A673 (cell line): ENCODE data around the gene NPB. TPM values are rescaled to one million over a fixed set of nuclear protein-coding genes. Genes with fewer than 3 reads are reported as not detected.

Source experiments
- BruUV-seq: library from RNA; stranded (reverse); fragments of 400-500 nt; replicated peaks from 2 replicates; lab custom pipeline; 2021; lab: Mats Ljungman, UMichigan
- CTCF ChIA-PET: fragments of 300-600 bp; sonication (Branson Sonifier 250); formaldehyde crosslinking; loops from one replicate; lab custom pipeline; 2022; ENCODE audit warnings: antibody characterized with exemption; lab: Charles Lee
- POLR2A ChIA-PET: fragments of 300-600 bp; sonication (Branson Sonifier 250); formaldehyde crosslinking; loops from one replicate; lab custom pipeline; 2022; ENCODE audit warnings: antibody characterized with exemption; ENCODE audit not compliant: low non-redundant PET; lab: Charles Lee
- DNase-seq: peaks from one replicate; pipeline ENCODE4 v3.0.0-alpha.2; 2015; ENCODE audit warnings: low spot score
- H3K27ac ChIP-seq: fragments of 200-600 bp; sonication (generic); 2 replicates; pipeline ENCODE4 v1.5.1; 2016; ENCODE audit warnings: mixed run types, low read depth, mild to moderate bottlenecking, mixed read lengths, antibody characterized with exemption, low read length; ENCODE audit not compliant: poor library complexity, severe bottlenecking
- H3K27me3 ChIP-seq: fragments of 200-600 bp; sonication (generic); replicated peaks from 2 replicates; pipeline ENCODE4 v1.6.1; 2017; ENCODE audit warnings: mixed run types, low read depth, mild to moderate bottlenecking, mixed read lengths, antibody characterized with exemption, low read length; ENCODE audit not compliant: insufficient read depth, poor library complexity
- H3K36me3 ChIP-seq: fragments of 200-600 bp; sonication (generic); 2 replicates; pipeline ENCODE4 v1.6.1; 2016; ENCODE audit warnings: mixed run types, mild to moderate bottlenecking, mixed read lengths, antibody characterized with exemption, low read length; ENCODE audit not compliant: insufficient read depth, poor library complexity, severe bottlenecking
- H3K4me1 ChIP-seq: fragments of 200-600 bp; sonication (generic); 2 replicates; pipeline ENCODE4 v1.6.1; 2017; ENCODE audit warnings: mixed run types, mild to moderate bottlenecking, mixed read lengths, antibody characterized with exemption, low read length; ENCODE audit not compliant: insufficient read depth, poor library complexity, severe bottlenecking
- H3K4me3 ChIP-seq: fragments of 200-600 bp; sonication (generic); 2 replicates; pipeline ENCODE4 v1.5.1; 2016; ENCODE audit warnings: low read depth, mixed run types, mild to moderate bottlenecking, mixed read lengths, low read length; ENCODE audit not compliant: poor library complexity, severe bottlenecking
- H3K9me3 ChIP-seq: fragments of 200-600 bp; sonication (generic); 2 replicates; pipeline ENCODE4 v1.6.1; 2016; ENCODE audit warnings: mixed run types, low read depth, mild to moderate bottlenecking, mixed read lengths, antibody characterized with exemption, low read length; ENCODE audit not compliant: poor library complexity, severe bottlenecking
- EZH2 ChIP-seq: fragments of 200-600 bp; sonication (generic); IDR thresholded peaks from 2 replicates; pipeline ENCODE4 v1.6.1; 2017; ENCODE audit warnings: borderline replicate concordance, low read depth, mild to moderate bottlenecking, mixed read lengths, antibody characterized with exemption, low read length; ENCODE audit not compliant: poor library complexity, severe bottlenecking
- intact Hi-C: fragments of 100-400 bp; cut with micrococcal nuclease; formaldehyde crosslinking; loops from one replicate; pipeline ENCODE4 v1.10.0; 2022; ENCODE audit not compliant: unreplicated experiment
- total RNA-seq: library from RNA; stranded (reverse); gene quantifications from 2 replicates; pipeline ENCODE4 v1.2.3, GENCODE V29; 2021
- TF ChIP-seq, protein P1 (sequence below): fragments of 300-800, 200-600 bp; sonication (generic); conservative IDR thresholded peaks from 2 replicates; pipeline ENCODE4 v1.5.1; 2017; ENCODE audit warnings: low read depth, mild to moderate bottlenecking, antibody characterized with exemption, low read length, moderate library complexity, mixed read lengths

NPB gene
- total RNA-seq, 1 experiment from 2014 or later: 0.75 TPM

DNA sequence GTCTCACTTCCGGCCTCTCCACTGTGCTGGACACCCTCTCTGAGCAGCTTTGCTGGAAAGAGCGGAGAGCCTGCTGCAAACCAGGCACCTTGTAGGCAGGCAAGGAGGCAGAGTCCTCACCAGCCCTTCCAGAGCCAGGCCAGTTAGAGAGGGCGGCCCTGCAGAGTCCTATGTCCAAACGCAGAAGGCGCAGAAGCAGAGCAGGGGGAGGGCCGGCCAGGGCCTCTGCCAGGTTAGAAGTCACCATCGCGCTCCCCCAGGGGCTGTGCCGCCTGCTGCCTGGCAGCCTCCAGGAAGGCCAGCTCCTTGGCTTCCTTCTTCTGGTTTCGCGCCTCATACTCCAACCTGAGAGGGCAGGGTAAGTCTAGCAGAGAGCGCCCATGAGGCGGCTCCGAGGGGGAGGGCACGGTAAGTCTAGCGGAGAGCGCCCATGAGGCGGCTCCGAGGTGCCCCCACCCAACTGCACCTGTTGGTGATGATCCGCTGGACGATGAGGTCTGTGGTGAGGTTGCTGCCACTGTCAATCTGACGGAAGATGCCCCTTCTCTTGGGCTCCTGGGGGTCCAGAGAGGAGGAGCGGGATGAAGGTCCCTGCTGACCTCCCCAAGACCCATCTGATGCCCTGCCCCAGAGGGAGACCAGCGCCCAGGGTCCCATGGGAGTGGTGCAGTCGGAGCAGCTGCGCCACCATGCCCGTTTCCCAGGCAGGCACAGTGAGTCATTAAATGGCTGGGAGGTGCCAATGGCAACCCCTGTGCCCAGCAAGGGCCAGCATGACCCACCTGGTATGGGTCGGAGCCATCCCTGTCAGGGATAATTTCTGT, 2.8 kb downstream of the NPB start:
- TF ChIP-seq EZH2: no peak
- TF ChIP-seq, protein P1, sequence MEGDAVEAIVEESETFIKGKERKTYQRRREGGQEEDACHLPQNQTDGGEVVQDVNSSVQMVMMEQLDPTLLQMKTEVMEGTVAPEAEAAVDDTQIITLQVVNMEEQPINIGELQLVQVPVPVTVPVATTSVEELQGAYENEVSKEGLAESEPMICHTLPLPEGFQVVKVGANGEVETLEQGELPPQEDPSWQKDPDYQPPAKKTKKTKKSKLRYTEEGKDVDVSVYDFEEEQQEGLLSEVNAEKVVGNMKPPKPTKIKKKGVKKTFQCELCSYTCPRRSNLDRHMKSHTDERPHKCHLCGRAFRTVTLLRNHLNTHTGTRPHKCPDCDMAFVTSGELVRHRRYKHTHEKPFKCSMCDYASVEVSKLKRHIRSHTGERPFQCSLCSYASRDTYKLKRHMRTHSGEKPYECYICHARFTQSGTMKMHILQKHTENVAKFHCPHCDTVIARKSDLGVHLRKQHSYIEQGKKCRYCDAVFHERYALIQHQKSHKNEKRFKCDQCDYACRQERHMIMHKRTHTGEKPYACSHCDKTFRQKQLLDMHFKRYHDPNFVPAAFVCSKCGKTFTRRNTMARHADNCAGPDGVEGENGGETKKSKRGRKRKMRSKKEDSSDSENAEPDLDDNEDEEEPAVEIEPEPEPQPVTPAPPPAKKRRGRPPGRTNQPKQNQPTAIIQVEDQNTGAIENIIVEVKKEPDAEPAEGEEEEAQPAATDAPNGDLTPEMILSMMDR: no peak
- Histone ChIP-seq H3K4me3 (no peak overlapping the region), H3K27ac (no peak overlapping the region), H3K4me1 (peaks cover 5% of the 10 kb centered on the region), H3K9me3 (no peaks in the 10 kb centered on the region), H3K36me3 (peaks cover 33% of the 10 kb centered on the region), H3K27me3 (no peaks in the 10 kb centered on the region)
- BruUV-seq: TSS peak; percentile 33
- DNase-seq: no peak
- intact Hi-C loops: no loop called here
- ChIA-PET CTCF (no interaction called here), POLR2A (no interaction called here)

DNA sequence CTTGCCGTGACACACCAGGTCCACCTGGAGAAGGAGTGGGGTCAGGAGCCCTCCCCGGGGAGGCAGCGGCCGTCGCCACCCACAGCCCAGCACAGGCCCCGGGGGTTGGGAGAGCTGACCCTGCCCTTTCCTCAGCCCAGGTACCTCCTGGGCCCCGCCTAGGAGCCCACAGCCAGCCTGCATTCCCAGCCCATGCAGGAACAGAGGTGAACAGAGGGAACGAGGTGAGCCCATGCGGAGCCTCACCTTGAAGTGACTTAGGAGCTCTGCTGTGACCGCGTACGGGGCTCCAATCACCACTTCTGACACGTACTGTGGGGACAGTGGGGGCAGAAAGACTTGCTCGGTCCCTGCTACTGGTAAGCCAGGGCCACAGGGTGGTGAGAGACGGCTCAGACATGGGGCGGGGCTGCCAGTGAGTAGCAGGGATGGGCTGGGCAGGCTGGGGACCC, 3.4 kb downstream of the NPB start:
- no peak overlapping the region for H3K4me3 ChIP-seq
- H3K27me3 ChIP-seq: no peaks in the 10 kb centered on the region
- CTCF ChIA-PET: no interaction called here
- H3K9me3 ChIP-seq: no peaks in the 10 kb centered on the region
- no peak for DNase-seq
- no TSS peak for BruUV-seq
- no peak for TF ChIP-seq EZH2
- TF ChIP-seq, protein P1: no peak
- H3K36me3 ChIP-seq: peaks cover 30% of the 10 kb centered on the region
- peaks cover 10% of the 10 kb centered on the region for H3K4me1 ChIP-seq
- H3K27ac ChIP-seq: no peak overlapping the region
- intact Hi-C loops: no loop called here
- POLR2A ChIA-PET: no interaction called here

DNA sequence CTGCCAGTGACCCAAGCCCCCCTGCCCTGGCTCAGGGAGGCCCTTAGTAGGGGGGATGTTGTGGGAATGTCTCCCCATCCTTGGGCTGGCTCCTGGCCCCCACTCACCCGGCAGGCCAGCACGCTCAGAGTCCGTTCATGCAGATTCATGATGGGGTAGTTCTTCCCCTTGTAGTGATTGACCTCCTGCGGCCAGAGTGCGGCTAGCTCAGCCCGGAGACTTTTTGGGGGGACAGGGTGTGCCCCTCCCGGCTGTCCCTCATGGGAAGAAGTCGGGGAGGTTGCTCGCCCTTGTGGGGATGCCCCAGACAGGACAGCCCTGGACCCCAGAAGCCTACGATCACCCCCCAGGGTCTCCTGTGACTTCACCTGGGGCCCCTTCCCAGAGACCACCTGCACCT, 4.0 kb downstream of the NPB start:
- POLR2A ChIA-PET: no interaction called here
- no peak overlapping the region for H3K27ac ChIP-seq
- TF ChIP-seq, protein P1: no peak
- no peak for TF ChIP-seq EZH2
- H3K27me3 ChIP-seq: no peaks in the 10 kb centered on the region
- peaks cover 30% of the 10 kb centered on the region for H3K36me3 ChIP-seq
- no peak overlapping the region for H3K4me3 ChIP-seq
- no TSS peak for BruUV-seq
- H3K9me3 ChIP-seq: no peaks in the 10 kb centered on the region
- no peak for DNase-seq
- intact Hi-C loops: no loop called here
- CTCF ChIA-PET: no interaction called here
- peaks cover 10% of the 10 kb centered on the region for H3K4me1 ChIP-seq
